ENCODE data around the gene PRDM15. TPM values are rescaled to one million over a fixed set of nuclear protein-coding genes. Genes with fewer than 3 reads are reported as not detected.

Gene PRDM15
- total RNA-seq, 1 experiment from 2014 or later = 10.4 TPM

DNA sequence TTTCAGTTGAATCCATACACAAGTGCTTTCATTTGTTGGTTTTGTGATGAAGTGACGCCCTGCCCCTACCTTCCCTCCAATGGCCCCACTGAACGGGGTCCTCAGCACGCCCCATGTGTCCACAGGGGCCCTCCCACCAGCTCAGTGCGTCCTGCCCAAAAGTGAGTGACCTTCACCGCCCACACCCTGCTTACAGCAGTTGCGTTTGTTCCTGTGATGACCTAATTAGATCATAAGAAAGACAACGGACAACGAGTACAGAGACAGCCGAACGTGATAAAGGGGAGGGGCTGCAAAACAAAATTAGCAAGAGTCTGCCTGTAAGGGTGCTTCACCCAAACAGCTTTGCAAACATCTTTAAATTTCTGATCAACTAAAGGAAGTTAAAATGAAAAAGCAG, 74.1 kb downstream of the PRDM15 start:
- DNase-seq = no peak
- no peaks in the 10 kb centered on the region for H3K4me1 Mint-ChIP-seq (ENCODE audit: low read depth, unreplicated experiment)
- TF ChIP-seq, protein P1, sequence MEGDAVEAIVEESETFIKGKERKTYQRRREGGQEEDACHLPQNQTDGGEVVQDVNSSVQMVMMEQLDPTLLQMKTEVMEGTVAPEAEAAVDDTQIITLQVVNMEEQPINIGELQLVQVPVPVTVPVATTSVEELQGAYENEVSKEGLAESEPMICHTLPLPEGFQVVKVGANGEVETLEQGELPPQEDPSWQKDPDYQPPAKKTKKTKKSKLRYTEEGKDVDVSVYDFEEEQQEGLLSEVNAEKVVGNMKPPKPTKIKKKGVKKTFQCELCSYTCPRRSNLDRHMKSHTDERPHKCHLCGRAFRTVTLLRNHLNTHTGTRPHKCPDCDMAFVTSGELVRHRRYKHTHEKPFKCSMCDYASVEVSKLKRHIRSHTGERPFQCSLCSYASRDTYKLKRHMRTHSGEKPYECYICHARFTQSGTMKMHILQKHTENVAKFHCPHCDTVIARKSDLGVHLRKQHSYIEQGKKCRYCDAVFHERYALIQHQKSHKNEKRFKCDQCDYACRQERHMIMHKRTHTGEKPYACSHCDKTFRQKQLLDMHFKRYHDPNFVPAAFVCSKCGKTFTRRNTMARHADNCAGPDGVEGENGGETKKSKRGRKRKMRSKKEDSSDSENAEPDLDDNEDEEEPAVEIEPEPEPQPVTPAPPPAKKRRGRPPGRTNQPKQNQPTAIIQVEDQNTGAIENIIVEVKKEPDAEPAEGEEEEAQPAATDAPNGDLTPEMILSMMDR (IDR thresholded peaks at IDR 0.05; ENCODE audit: unreplicated experiment) = no peak
- intact Hi-C loops (cut with micrococcal nuclease; ENCODE audit: unreplicated experiment) = no loop called here
- CTCF ChIA-PET = no interaction called here
- no TSS peak for BruUV-seq (replicated peaks)
- H3K27me3 Mint-ChIP-seq (ENCODE audit: unreplicated experiment) = no peaks in the 10 kb centered on the region
- H3K4me3 Mint-ChIP-seq (ENCODE audit: low read depth, unreplicated experiment) = no peak overlapping the region
- no peaks in the 10 kb centered on the region for H3K36me3 Mint-ChIP-seq (ENCODE audit: insufficient read depth, unreplicated experiment)
- no peaks in the 10 kb centered on the region for H3K9me3 Mint-ChIP-seq (ENCODE audit: low read depth, unreplicated experiment)
- no peak overlapping the region for H3K27ac Mint-ChIP-seq (ENCODE audit: unreplicated experiment)

DNA sequence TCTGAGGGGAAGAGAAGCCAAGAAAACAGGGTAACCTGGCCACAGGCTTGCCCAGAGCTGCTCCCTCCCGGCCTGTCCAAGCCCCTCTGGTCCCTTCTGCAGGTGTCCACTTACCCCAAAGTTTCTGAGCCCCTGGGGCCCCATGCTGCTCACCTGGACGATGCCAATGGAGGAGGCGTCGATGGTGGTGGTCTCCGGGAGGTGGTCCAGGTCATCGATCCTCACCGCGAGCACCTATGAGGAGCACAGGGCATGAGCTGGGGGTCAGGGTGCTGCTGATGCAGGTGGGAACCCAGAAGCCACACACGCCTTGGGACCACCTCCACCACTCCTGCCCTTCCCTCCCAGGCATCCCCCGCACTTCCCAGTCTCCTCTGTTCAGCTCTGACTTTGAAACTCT, 74.8 kb downstream of the PRDM15 start:
- no peak overlapping the region for H3K4me3 Mint-ChIP-seq (ENCODE audit: low read depth, unreplicated experiment)
- H3K36me3 Mint-ChIP-seq (ENCODE audit: insufficient read depth, unreplicated experiment) = no peaks in the 10 kb centered on the region
- intact Hi-C loops (cut with micrococcal nuclease; ENCODE audit: unreplicated experiment) = no loop called here
- TF ChIP-seq, protein P1 (IDR thresholded peaks at IDR 0.05; ENCODE audit: unreplicated experiment) = no peak
- H3K9me3 Mint-ChIP-seq (ENCODE audit: low read depth, unreplicated experiment) = no peaks in the 10 kb centered on the region
- H3K27ac Mint-ChIP-seq (ENCODE audit: unreplicated experiment) = no peak overlapping the region
- no TSS peak for BruUV-seq (replicated peaks)
- no peak for DNase-seq
- H3K27me3 Mint-ChIP-seq (ENCODE audit: unreplicated experiment) = no peaks in the 10 kb centered on the region
- H3K4me1 Mint-ChIP-seq (ENCODE audit: low read depth, unreplicated experiment) = no peaks in the 10 kb centered on the region
- CTCF ChIA-PET = interaction anchor here (0.7 kb wide), 1 partner anchor 21 kb away, joined by 6 read pairs; no protein-coding TSS in a partner anchor

GRCh38 chr21:41803316-41803715, 75.8 kb downstream of the PRDM15 start:
- intact Hi-C loops (cut with micrococcal nuclease; ENCODE audit: unreplicated experiment) = no loop called here
- Mint-ChIP-seq H3K27me3 (ENCODE audit: unreplicated experiment) (no peaks in the 10 kb centered on the region), H3K9me3 (ENCODE audit: low read depth, unreplicated experiment) (no peaks in the 10 kb centered on the region), H3K27ac (ENCODE audit: unreplicated experiment) (no peak overlapping the region), H3K4me1 (ENCODE audit: low read depth, unreplicated experiment) (no peaks in the 10 kb centered on the region), H3K36me3 (ENCODE audit: insufficient read depth, unreplicated experiment) (no peaks in the 10 kb centered on the region), H3K4me3 (ENCODE audit: low read depth, unreplicated experiment) (no peak overlapping the region)
- TF ChIP-seq, protein P1 (IDR thresholded peaks at IDR 0.05; ENCODE audit: unreplicated experiment) = no peak
- no TSS peak for BruUV-seq (replicated peaks)
- DNase-seq = no peak
- CTCF ChIA-PET = no interaction called here

- no peaks in the 10 kb centered on the region for H3K9me3 Mint-ChIP-seq (ENCODE audit: low read depth, unreplicated experiment)
- H3K36me3 Mint-ChIP-seq (ENCODE audit: insufficient read depth, unreplicated experiment) = no peaks in the 10 kb centered on the region
- H3K27me3 Mint-ChIP-seq (ENCODE audit: unreplicated experiment) = no peaks in the 10 kb centered on the region
- no peak overlapping the region for H3K27ac Mint-ChIP-seq (ENCODE audit: unreplicated experiment)
- H3K4me3 Mint-ChIP-seq (ENCODE audit: low read depth, unreplicated experiment) = no peak overlapping the region
- intact Hi-C loops (cut with micrococcal nuclease; ENCODE audit: unreplicated experiment) = no loop called here
- no peak for DNase-seq
- H3K4me1 Mint-ChIP-seq (ENCODE audit: low read depth, unreplicated experiment) = no peaks in the 10 kb centered on the region
- TF ChIP-seq, protein P1 (IDR thresholded peaks at IDR 0.05; ENCODE audit: unreplicated experiment) = no peak
- CTCF ChIA-PET = no interaction called here
- BruUV-seq (replicated peaks) = no TSS peak
Observed at GRCh38 chr21:41802684-41803083, 76.5 kb downstream of the PRDM15 start.

Measured in Calu3 (cell line).